Trophoblast cell (in vitro differentiated cells and primary cell): ENCODE results near the gene PLEKHG5.

Source experiments
- DNase-seq, 2 donors: peaks; one replicate each; pipeline ENCODE4 v3.0.0-alpha.2; 2016
- H2AFZ ChIP-seq: 2 replicates; pipeline ENCODE4 v1.6.1; 2013; ENCODE audit warnings: low read length, moderate library complexity, mild to moderate bottlenecking; ENCODE audit not compliant: insufficient read depth, poor library complexity
- H2AK5ac ChIP-seq: 2 replicates; pipeline ENCODE4 v1.6.1; 2013; ENCODE audit warnings: mild to moderate bottlenecking, low read length
- H2BK120ac ChIP-seq: 2 replicates; pipeline ENCODE4 v1.6.1; 2013; ENCODE audit warnings: low read length, mild to moderate bottlenecking, moderate library complexity; ENCODE audit not compliant: insufficient read depth, poor library complexity
- H2BK12ac ChIP-seq: 2 replicates; pipeline ENCODE4 v1.6.1; 2013; ENCODE audit warnings: mild to moderate bottlenecking, low read length, moderate library complexity
- H2BK5ac ChIP-seq: 2 replicates; pipeline ENCODE4 v1.6.1; 2013; ENCODE audit warnings: low read length, low read depth, moderate library complexity, mild to moderate bottlenecking; ENCODE audit not compliant: poor library complexity
- H3K14ac ChIP-seq: 2 replicates; pipeline ENCODE4 v1.6.1; 2013; ENCODE audit warnings: mild to moderate bottlenecking, low read length
- H3K18ac ChIP-seq: 2 replicates; pipeline ENCODE4 v1.6.1; 2013; ENCODE audit warnings: mild to moderate bottlenecking, low read length
- H3K23ac ChIP-seq: 2 replicates; pipeline ENCODE4 v1.6.1; 2013; ENCODE audit warnings: low read length
- H3K27ac ChIP-seq: 2 replicates; pipeline ENCODE4 v1.5.1; 2013; ENCODE audit warnings: low read depth, mild to moderate bottlenecking, inconsistent platforms, low read length, moderate library complexity
- H3K27me3 ChIP-seq: 2 replicates; pipeline ENCODE4 v1.6.1; 2013; ENCODE audit warnings: inconsistent platforms, mild to moderate bottlenecking, low read length, moderate library complexity; ENCODE audit not compliant: insufficient read depth
- H3K36me3 ChIP-seq, 2 experiments: 1 replicate in 1 of 2; 2 replicates in 1 of 2; pipeline ENCODE4 v1.6.1; 2013; ENCODE audit warnings: low read length in 2 of 2, mild to moderate bottlenecking in 2 of 2, moderate library complexity in 1 of 2; ENCODE audit not compliant: insufficient read depth in 2 of 2, control insufficient read depth in 1 of 2
- H3K4ac ChIP-seq: 2 replicates; pipeline ENCODE4 v1.6.1; 2013; ENCODE audit warnings: low read depth, mild to moderate bottlenecking, low read length, moderate library complexity
- H3K4me1 ChIP-seq, 2 experiments: 1 replicate in 1 of 2; 2 replicates in 1 of 2; pipeline ENCODE4 v1.6.1; 2013; ENCODE audit warnings: low read length in 2 of 2, mild to moderate bottlenecking in 2 of 2, moderate library complexity in 1 of 2; ENCODE audit not compliant: insufficient read depth in 2 of 2, control insufficient read depth in 1 of 2
- H3K4me2 ChIP-seq: 2 replicates; pipeline ENCODE4 v1.6.1; 2013; ENCODE audit warnings: inconsistent platforms, mild to moderate bottlenecking, low read length, moderate library complexity
- H3K4me3 ChIP-seq: 2 replicates; pipeline ENCODE4 v1.5.1; 2013; ENCODE audit warnings: mild to moderate bottlenecking, low read depth, low read length, inconsistent platforms
- H3K79me1 ChIP-seq: one replicate; pipeline ENCODE4 v1.6.1; 2013; ENCODE audit warnings: low read length
- H3K79me2 ChIP-seq: 2 replicates; pipeline ENCODE4 v1.6.1; 2013; ENCODE audit warnings: low read length, mild to moderate bottlenecking; ENCODE audit not compliant: control insufficient read depth, insufficient read depth, poor library complexity
- H3K9ac ChIP-seq: 2 replicates; pipeline ENCODE4 v1.6.1; 2013; ENCODE audit warnings: mild to moderate bottlenecking, low read length
- H3K9me3 ChIP-seq: 2 replicates; pipeline ENCODE4 v1.6.1; 2013; ENCODE audit warnings: low read depth, mild to moderate bottlenecking, control low read depth, inconsistent platforms, low read length; ENCODE audit not compliant: insufficient read depth
- H4K12ac ChIP-seq: 2 replicates; pipeline ENCODE4 v1.6.1; 2013; ENCODE audit warnings: low read depth, mild to moderate bottlenecking, low read length, moderate library complexity
- H4K8ac ChIP-seq: 2 replicates; pipeline ENCODE4 v1.6.1; 2013; ENCODE audit warnings: low read depth, mild to moderate bottlenecking, low read length, moderate library complexity
- H4K91ac ChIP-seq: one replicate; pipeline ENCODE4 v1.6.1; 2013; ENCODE audit warnings: low read depth, mild to moderate bottlenecking, low read length, moderate library complexity
- WGBS: extraction: QIAGEN DNeasy Blood & Tissue Kit; methylation state at CpG from one replicate; pipeline ENCODE4 v1.1.7; 2013; ENCODE audit warnings: missing lambda C conversion rate; ENCODE audit not compliant: insufficient read length, insufficient coverage; ENCODE audit errors: extremely low coverage; 5-methylcytosine and 5-hydroxymethylcytosine counted together

Gene PLEKHG5

GRCh38 chr1:6424000-6424565 is 67.4 kb downstream of the PLEKHG5 start:
- Histone ChIP-seq H3K27ac (no peak overlapping the region), H2BK12ac (no peak overlapping the region), H3K18ac (no peak overlapping the region), H3K9me3 (peaks cover 7% of the 10 kb centered on the region), H2AK5ac (no peak overlapping the region), H4K12ac (no peak overlapping the region), H2BK5ac (no peak overlapping the region), H4K91ac (no peak overlapping the region), H3K14ac (no peak overlapping the region), H3K36me3 (no peaks in the 10 kb centered on the region), H3K79me2 (no peaks in the 10 kb centered on the region), H3K4ac (no peak overlapping the region), H4K8ac (no peak overlapping the region), H3K4me3 (no peak overlapping the region), H3K23ac (no peak overlapping the region), H2BK120ac (no peak overlapping the region), H2AFZ (no peak overlapping the region), H3K4me2 (no peak overlapping the region), H3K79me1 (no peaks in the 10 kb centered on the region), H3K27me3 (peaks cover 54% of the 10 kb centered on the region), H3K9ac (no peak overlapping the region), H3K4me1 (peaks cover 2 to 11% of the 10 kb centered on the region in 2 experiments)
- WGBS, result no CpG with 5 or more reads among the region's 35 CpGs
- DNase-seq, result no peak

- Histone ChIP-seq H2AFZ (no peak overlapping the region), H3K27me3 (peaks cover 59% of the 10 kb centered on the region), H3K23ac (no peak overlapping the region), H3K79me2 (no peaks in the 10 kb centered on the region), H3K9me3 (peaks cover 7% of the 10 kb centered on the region), H2BK12ac (no peak overlapping the region), H4K8ac (no peak overlapping the region), H3K4ac (no peak overlapping the region), H4K91ac (no peak overlapping the region), H3K36me3 (no peaks in the 10 kb centered on the region), H3K14ac (no peak overlapping the region), H3K9ac (no peak overlapping the region), H3K4me2 (no peak overlapping the region), H2BK120ac (no peak overlapping the region), H4K12ac (no peak overlapping the region), H3K27ac (no peak overlapping the region), H2BK5ac (no peak overlapping the region), H3K18ac (no peak overlapping the region), H3K4me1 (peaks cover 2 to 11% of the 10 kb centered on the region in 2 experiments), H3K79me1 (no peaks in the 10 kb centered on the region), H3K4me3 (no peak overlapping the region), H2AK5ac (no peak overlapping the region)
- WGBS, result no CpG with 5 or more reads among the region's 24 CpGs
- peak; percentile 74 to 85 for DNase-seq
Observed at GRCh38 chr1:6423321-6423999, 68.0 kb downstream of the PLEKHG5 start.

GRCh38 chr1:6421266-6421665 is 70.2 kb downstream of the PLEKHG5 start:
- Histone ChIP-seq H3K9me3 (peaks cover 10% of the 10 kb centered on the region), H3K27ac (no peak overlapping the region), H3K79me2 (no peaks in the 10 kb centered on the region), H3K79me1 (no peaks in the 10 kb centered on the region), H3K14ac (no peak overlapping the region), H3K4me2 (no peak overlapping the region), H3K27me3 (peaks cover 67% of the 10 kb centered on the region), H3K4me1 (peaks cover 2 to 17% of the 10 kb centered on the region in 2 experiments), H3K9ac (no peak overlapping the region), H4K12ac (no peak overlapping the region), H3K36me3 (no peaks in the 10 kb centered on the region), H2BK120ac (no peak overlapping the region), H3K18ac (no peak overlapping the region), H3K4me3 (no peak overlapping the region), H3K4ac (no peak overlapping the region), H2AFZ (no peak overlapping the region), H2AK5ac (no peak overlapping the region), H4K91ac (no peak overlapping the region), H2BK5ac (no peak overlapping the region), H3K23ac (no peak overlapping the region), H4K8ac (no peak overlapping the region), H2BK12ac (no peak overlapping the region)
- DNase-seq, result no peak
- WGBS, result no CpG with 5 or more reads among the region's 4 CpGs

- peak in 1 of 2 donors; percentile 29 for DNase-seq
- peaks cover 8% of the 10 kb centered on the region for H3K9me3 ChIP-seq
- H3K18ac ChIP-seq, result no peak overlapping the region
- peaks cover 4 to 21% of the 10 kb centered on the region in 2 experiments for H3K4me1 ChIP-seq
- H3K27ac ChIP-seq, result no peak overlapping the region
- H4K12ac ChIP-seq, result no peak overlapping the region
- no CpG with 5 or more reads among the region's 44 CpGs for WGBS
- H2AK5ac ChIP-seq, result no peak overlapping the region
- H3K79me2 ChIP-seq, result no peaks in the 10 kb centered on the region
- no peak overlapping the region for H3K4ac ChIP-seq
- no peak overlapping the region for H2BK5ac ChIP-seq
- H2BK12ac ChIP-seq, result no peak overlapping the region
- no peak overlapping the region for H4K8ac ChIP-seq
- H2BK120ac ChIP-seq, result no peak overlapping the region
- H2AFZ ChIP-seq, result no peak overlapping the region
- H4K91ac ChIP-seq, result no peak overlapping the region
- H3K23ac ChIP-seq, result no peak overlapping the region
- H3K27me3 ChIP-seq, result peaks cover 60% of the 10 kb centered on the region
- no peaks in the 10 kb centered on the region for H3K79me1 ChIP-seq
- no peak overlapping the region for H3K14ac ChIP-seq
- H3K36me3 ChIP-seq, result no peaks in the 10 kb centered on the region
- no peak overlapping the region for H3K9ac ChIP-seq
- H3K4me2 ChIP-seq, result no peak overlapping the region
- H3K4me3 ChIP-seq, result no peak overlapping the region
Observed at GRCh38 chr1:6420454-6421042, 70.9 kb downstream of the PLEKHG5 start.
